ENCODE results near the gene AGBL4. TPM values are rescaled to one million over a fixed set of nuclear protein-coding genes. Genes with fewer than 3 reads are reported as not detected.

Gene AGBL4
- total RNA-seq, 4 donors from 2014 or later = 0.13 TPM; not detected in 3

DNA sequence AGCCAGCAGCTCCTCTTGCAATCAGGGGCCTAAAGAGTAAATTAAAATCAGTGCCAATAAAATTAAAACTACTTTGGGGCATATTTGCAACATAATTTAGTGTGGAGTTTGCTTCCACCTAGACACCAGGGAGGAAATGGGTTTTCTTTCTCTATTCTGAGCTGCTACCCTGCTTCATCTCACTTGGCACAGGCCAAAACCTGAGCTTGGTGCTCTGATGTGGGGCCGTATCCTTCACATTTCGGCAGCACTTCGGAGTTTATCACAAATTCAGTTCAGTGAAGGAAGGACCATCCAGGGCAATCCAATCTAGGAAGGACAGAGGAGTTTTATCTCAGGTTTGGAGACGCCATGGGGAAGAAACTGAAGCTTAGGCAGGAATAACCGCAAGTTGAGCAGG is 1428.1 kb downstream of the AGBL4 start:
- no peak for DNase-seq (ENCODE audit: extremely low spot score)
- Histone ChIP-seq H3K4me1 (peaks cover 0 to 15% (median 6%) of the 10 kb centered on the region in 4 donors), H3K27ac (replicated peaks in 1 of 4) (no peak overlapping the region), H3K9me3 (no peaks in the 10 kb centered on the region), H3K27me3 (no peaks in the 10 kb centered on the region), H3K4me3 (no peak overlapping the region), H3K36me3 (no peaks in the 10 kb centered on the region)
- TF ChIP-seq POLR2A (IDR thresholded peaks at IDR 0.05; ENCODE audit: low read depth) (no peak), POLR2AphosphoS5 (IDR thresholded peaks at IDR 0.05) (no peak), EP300 (IDR thresholded peaks at IDR 0.05) (no peak)
- TF ChIP-seq, protein P1, sequence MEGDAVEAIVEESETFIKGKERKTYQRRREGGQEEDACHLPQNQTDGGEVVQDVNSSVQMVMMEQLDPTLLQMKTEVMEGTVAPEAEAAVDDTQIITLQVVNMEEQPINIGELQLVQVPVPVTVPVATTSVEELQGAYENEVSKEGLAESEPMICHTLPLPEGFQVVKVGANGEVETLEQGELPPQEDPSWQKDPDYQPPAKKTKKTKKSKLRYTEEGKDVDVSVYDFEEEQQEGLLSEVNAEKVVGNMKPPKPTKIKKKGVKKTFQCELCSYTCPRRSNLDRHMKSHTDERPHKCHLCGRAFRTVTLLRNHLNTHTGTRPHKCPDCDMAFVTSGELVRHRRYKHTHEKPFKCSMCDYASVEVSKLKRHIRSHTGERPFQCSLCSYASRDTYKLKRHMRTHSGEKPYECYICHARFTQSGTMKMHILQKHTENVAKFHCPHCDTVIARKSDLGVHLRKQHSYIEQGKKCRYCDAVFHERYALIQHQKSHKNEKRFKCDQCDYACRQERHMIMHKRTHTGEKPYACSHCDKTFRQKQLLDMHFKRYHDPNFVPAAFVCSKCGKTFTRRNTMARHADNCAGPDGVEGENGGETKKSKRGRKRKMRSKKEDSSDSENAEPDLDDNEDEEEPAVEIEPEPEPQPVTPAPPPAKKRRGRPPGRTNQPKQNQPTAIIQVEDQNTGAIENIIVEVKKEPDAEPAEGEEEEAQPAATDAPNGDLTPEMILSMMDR (IDR thresholded peaks at IDR 0.05) = no peak
- WGBS = 77% methylated on average over 5 of the region's 5 CpGs
- intact Hi-C loops (cut with DNase I) = no loop called here

DNA sequence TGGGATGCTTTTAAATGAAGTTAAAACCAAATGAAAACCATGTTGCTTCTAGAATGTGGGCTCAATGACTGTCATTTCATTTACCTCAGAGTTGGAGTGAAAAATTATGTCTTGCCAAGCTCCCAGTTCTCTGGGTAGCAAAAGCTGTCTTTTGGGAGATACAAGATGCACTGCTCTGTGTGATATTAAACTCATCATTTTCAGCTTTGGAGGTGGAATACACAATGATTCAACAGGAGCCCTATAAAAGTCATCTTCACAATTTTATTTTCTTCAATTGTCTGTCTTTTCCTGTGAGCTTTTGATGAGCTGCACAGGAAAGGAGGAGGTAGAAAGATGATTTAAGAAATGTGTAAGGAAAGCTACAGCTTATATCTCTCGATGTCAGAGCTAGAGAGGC is 1431.4 kb downstream of the AGBL4 start:
- no peaks in the 10 kb centered on the region for H3K27me3 ChIP-seq
- intact Hi-C loops (cut with DNase I) = no loop called here
- H3K4me3 ChIP-seq = no peak overlapping the region
- TF ChIP-seq POLR2AphosphoS5 (IDR thresholded peaks at IDR 0.05) = no peak
- TF ChIP-seq, protein P1 (IDR thresholded peaks at IDR 0.05) = no peak
- no peak for TF ChIP-seq EP300 (IDR thresholded peaks at IDR 0.05)
- TF ChIP-seq POLR2A (IDR thresholded peaks at IDR 0.05; ENCODE audit: low read depth) = no peak
- no peak overlapping the region for H3K27ac ChIP-seq (replicated peaks in 1 of 4)
- no peak for DNase-seq (ENCODE audit: extremely low spot score)
- H3K4me1 ChIP-seq = peaks cover 0 to 15% (median 6%) of the 10 kb centered on the region in 4 donors
- WGBS = 75% methylated on average over 1 of the region's 1 CpG
- H3K36me3 ChIP-seq = no peaks in the 10 kb centered on the region
- no peaks in the 10 kb centered on the region for H3K9me3 ChIP-seq

GRCh38 chr1:48591181-48591580 is 1432.6 kb downstream of the AGBL4 start:
- 86% methylated on average over 4 of the region's 4 CpGs for WGBS
- intact Hi-C loops (cut with DNase I) = no loop called here
- Histone ChIP-seq H3K27me3 (no peaks in the 10 kb centered on the region), H3K9me3 (no peaks in the 10 kb centered on the region), H3K27ac (replicated peaks in 1 of 4) (no peak overlapping the region), H3K4me1 (peaks cover 0 to 10% (median 5%) of the 10 kb centered on the region in 4 donors), H3K4me3 (no peak overlapping the region), H3K36me3 (no peaks in the 10 kb centered on the region)
- TF ChIP-seq EP300 (IDR thresholded peaks at IDR 0.05) (no peak), POLR2AphosphoS5 (IDR thresholded peaks at IDR 0.05) (no peak), POLR2A (IDR thresholded peaks at IDR 0.05; ENCODE audit: low read depth) (no peak)
- TF ChIP-seq, protein P1 (IDR thresholded peaks at IDR 0.05) = no peak
- DNase-seq (ENCODE audit: extremely low spot score) = no peak

GRCh38 chr1:48588061-48588460 is 1435.7 kb downstream of the AGBL4 start:
- no peak overlapping the region for H3K4me3 ChIP-seq
- H3K4me1 ChIP-seq = no peaks in the 10 kb centered on the region
- intact Hi-C loops (cut with DNase I) = no loop called here
- TF ChIP-seq EP300 (IDR thresholded peaks at IDR 0.05) (no peak), POLR2AphosphoS5 (IDR thresholded peaks at IDR 0.05) (no peak), POLR2A (IDR thresholded peaks at IDR 0.05; ENCODE audit: low read depth) (no peak)
- TF ChIP-seq, protein P1 (IDR thresholded peaks at IDR 0.05) = no peak
- no peaks in the 10 kb centered on the region for H3K36me3 ChIP-seq
- no peak overlapping the region for H3K27ac ChIP-seq (replicated peaks in 1 of 4)
- no peaks in the 10 kb centered on the region for H3K9me3 ChIP-seq
- no peaks in the 10 kb centered on the region for H3K27me3 ChIP-seq
- no peak for DNase-seq (ENCODE audit: extremely low spot score)

DNA sequence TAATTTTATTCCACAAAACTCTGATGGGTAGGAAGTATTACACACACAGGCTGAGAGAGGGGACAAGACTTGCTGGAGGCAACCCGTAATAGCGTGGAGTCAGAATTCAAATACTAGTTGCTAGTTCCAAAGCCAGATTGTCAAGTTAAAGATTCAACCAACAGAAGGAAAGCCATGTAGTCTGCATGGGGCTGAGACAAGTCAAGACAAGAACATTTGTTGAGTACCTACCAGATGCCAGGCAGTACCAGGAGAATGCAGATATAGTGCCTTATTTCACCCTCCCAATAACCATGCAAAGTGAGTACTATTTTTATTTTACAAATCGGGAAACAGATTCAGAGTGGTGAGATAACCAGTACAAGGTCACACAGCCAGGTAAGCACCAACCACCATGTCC is 1441.3 kb downstream of the AGBL4 start:
- intact Hi-C loops (cut with DNase I) = no loop called here

More for the DNA sequence above, 1441.3 kb downstream of the AGBL4 start:
- H3K9me3 ChIP-seq = no peaks in the 10 kb centered on the region
- TF ChIP-seq POLR2A (IDR thresholded peaks at IDR 0.05; ENCODE audit: low read depth) (no peak), EP300 (IDR thresholded peaks at IDR 0.05) (no peak), POLR2AphosphoS5 (IDR thresholded peaks at IDR 0.05) (no peak)
- TF ChIP-seq, protein P1 (IDR thresholded peaks at IDR 0.05) = no peak
- no peak for DNase-seq (ENCODE audit: extremely low spot score)
- WGBS = 97% methylated on average over 3 of the region's 3 CpGs
- H3K36me3 ChIP-seq = no peaks in the 10 kb centered on the region
- no peak overlapping the region for H3K27ac ChIP-seq (replicated peaks in 1 of 4)
- no peaks in the 10 kb centered on the region for H3K27me3 ChIP-seq
- H3K4me1 ChIP-seq = peaks cover 0 to 12% (median 4%) of the 10 kb centered on the region in 4 donors
- no peak overlapping the region for H3K4me3 ChIP-seq
